GM23338 (cell line): ENCODE results near the gene ADAM8. TPM values are rescaled to one million over a fixed set of nuclear protein-coding genes. Genes with fewer than 3 reads are reported as not detected.

Source experiments
- ATAC-seq: fragments of 200-7000 bp; cut with Tn5 transposase; 3 replicates; pipeline ENCODE4 v1.9.1; 2020
- DNase-seq: peaks from one replicate; pipeline ENCODE4 v3.0.0-alpha.2; 2015; ENCODE audit warnings: low spot score
- H2AFZ ChIP-seq: fragments of 200-600 bp; sonication (generic); 2 replicates; pipeline ENCODE4 v1.8.0; 2016; ENCODE audit warnings: antibody characterized with exemption, mild to moderate bottlenecking, moderate library complexity
- H3F3A ChIP-seq: fragments of 200-600 bp; sonication (generic); replicated peaks from 2 replicates; pipeline ENCODE4 v1.8.0; 2017; ENCODE audit warnings: antibody characterized with exemption, mixed run types, low read depth
- H3K27ac ChIP-seq: fragments of 200-600 bp; sonication (generic); 2 replicates; pipeline ENCODE4 v1.6.1; 2016; ENCODE audit warnings: low read depth
- H3K27me3 ChIP-seq: fragments of 200-600 bp; sonication (generic); 2 replicates; pipeline ENCODE4 v1.8.0; 2016; ENCODE audit warnings: mild to moderate bottlenecking, mixed run types, moderate library complexity; ENCODE audit not compliant: insufficient read depth
- H3K36me3 ChIP-seq: fragments of 200-600 bp; sonication (generic); 2 replicates; pipeline ENCODE4 v1.8.0; 2016; ENCODE audit warnings: mild to moderate bottlenecking; ENCODE audit not compliant: insufficient read depth
- H3K4me1 ChIP-seq: fragments of 200-600 bp; sonication (generic); 2 replicates; pipeline ENCODE4 v1.8.0; 2016; ENCODE audit warnings: mild to moderate bottlenecking, moderate library complexity; ENCODE audit not compliant: insufficient read depth
- H3K4me2 ChIP-seq: fragments of 200-600 bp; sonication (generic); 2 replicates; pipeline ENCODE4 v1.7.1; 2017; ENCODE audit warnings: mixed run types
- H3K4me3 ChIP-seq: fragments of 200-600 bp; sonication (generic); 2 replicates; pipeline ENCODE4 v1.6.1; 2016; ENCODE audit warnings: mixed run types
- H3K79me2 ChIP-seq: fragments of 200-600 bp; sonication (generic); replicated peaks from 2 replicates; pipeline ENCODE4 v1.8.0; 2017; ENCODE audit warnings: mild to moderate bottlenecking; ENCODE audit not compliant: insufficient read depth
- H3K9me2 ChIP-seq: fragments of 200-600 bp; sonication (generic); 2 replicates; pipeline ENCODE4 v1.8.0; 2017; ENCODE audit not compliant: insufficient read depth
- H4K20me1 ChIP-seq: fragments of 200-600 bp; sonication (generic); replicated peaks from 2 replicates; pipeline ENCODE4 v1.8.0; 2017; ENCODE audit warnings: mild to moderate bottlenecking; ENCODE audit not compliant: insufficient read depth
- H3K27ac Mint-ChIP-seq: 2 replicates; pipeline ENCODE4 v1.8.0; 2020; ENCODE audit warnings: inconsistent platforms, mild to moderate bottlenecking, moderate library complexity, mixed read lengths
- H3K27me3 Mint-ChIP-seq: 3 replicates; pipeline ENCODE4 v1.8.0; 2022; ENCODE audit warnings: low read depth, mild to moderate bottlenecking, moderate library complexity, mixed read lengths, inconsistent platforms; ENCODE audit not compliant: insufficient read depth, poor library complexity
- H3K36me3 Mint-ChIP-seq: 3 replicates; pipeline ENCODE4 v1.8.0; 2021; ENCODE audit warnings: low read depth, mild to moderate bottlenecking, inconsistent platforms, moderate library complexity, mixed read lengths
- H3K4me1 Mint-ChIP-seq: 3 replicates; pipeline ENCODE4 v1.8.0; 2020; ENCODE audit warnings: mild to moderate bottlenecking, inconsistent platforms, mixed read lengths
- H3K4me3 Mint-ChIP-seq: 3 replicates; pipeline ENCODE4 v1.8.0; 2021; ENCODE audit warnings: moderate library complexity, mild to moderate bottlenecking, inconsistent platforms, mixed read lengths
- H3K9me3 Mint-ChIP-seq: 3 replicates; pipeline ENCODE4 v1.8.0; 2020; ENCODE audit warnings: moderate library complexity, mild to moderate bottlenecking, inconsistent platforms, mixed read lengths
- CREB1 ChIP-seq: fragments of 250-450 bp; sonication (Bioruptor Pico); IDR thresholded peaks from 2 replicates; pipeline ENCODE4 v1.5.0; 2020; ENCODE audit warnings: low read depth, mild to moderate bottlenecking, moderate library complexity
- EZH2 ChIP-seq: fragments of 200-600 bp; sonication (generic); IDR thresholded peaks from one replicate; pipeline ENCODE4 v1.8.0; 2017; ENCODE audit warnings: antibody characterized with exemption, mild to moderate bottlenecking, low read depth; ENCODE audit not compliant: unreplicated experiment
- EZH2phosphoT487 ChIP-seq: fragments of 200-600 bp; sonication (generic); IDR thresholded peaks from one replicate; pipeline ENCODE4 v1.8.1; 2018; ENCODE audit warnings: antibody characterized with exemption; ENCODE audit not compliant: unreplicated experiment
- JUNB ChIP-seq: IDR thresholded peaks from one replicate; pipeline ENCODE4 v1.6.1; 2016; ENCODE audit warnings: antibody characterized with exemption; ENCODE audit not compliant: unreplicated experiment
- NANOG ChIP-seq: IDR thresholded peaks from 2 replicates; pipeline ENCODE4 v1.6.1; 2016; ENCODE audit warnings: antibody characterized with exemption, borderline replicate concordance
- POLR2AphosphoS5 ChIP-seq: IDR thresholded peaks from 2 replicates; pipeline ENCODE4 v1.6.1; 2016; ENCODE audit warnings: antibody characterized with exemption, low read depth
- STAT1 ChIP-seq: IDR thresholded peaks from one replicate; pipeline ENCODE4 v1.6.1; 2016; ENCODE audit warnings: antibody characterized with exemption; ENCODE audit not compliant: unreplicated experiment
- ZNF114 ChIP-seq: fragments of 250-450 bp; sonication (Bioruptor Pico); IDR thresholded peaks from 2 replicates; pipeline ENCODE4 v1.5.0; 2020; ENCODE audit warnings: mild to moderate bottlenecking, moderate library complexity
- ZNF331 ChIP-seq: fragments of 250-450 bp; sonication (Bioruptor Pico); IDR thresholded peaks from 2 replicates; pipeline ENCODE4 v1.5.0; 2020; ENCODE audit warnings: low read depth, mild to moderate bottlenecking, moderate library complexity
- polyA plus RNA-seq: library from polyadenylated mRNA; unstranded; fragments of >200 nt; fragmentation: Nextera tagmentation; extraction: Ambion mirVana; gene quantifications from 2 replicates; pipeline ENCODE4 v1.2.1, GENCODE V29; 2016
- total RNA-seq: library from RNA; depleted of rRNA; stranded (reverse); fragments of >200 nt; shearing (Covaris generic); gene quantifications from 2 replicates; pipeline ENCODE4 v1.2.3, GENCODE V29; 2014
- TF ChIP-seq, protein P1 (sequence below): fragments of 250-450 bp; sonication (Bioruptor Pico); IDR thresholded peaks from 2 replicates; pipeline ENCODE4 v1.5.0; 2020; ENCODE audit warnings: mild to moderate bottlenecking, moderate library complexity
- TF ChIP-seq, protein P2 (sequence below), 2 experiments: fragments of 200-600 bp in 1 of 2; sonication (generic) in 1 of 2; conservative IDR thresholded peaks; 2 replicates each; pipeline versions ENCODE4 v1.5.1 to v1.6.1; 2016 to 2017; ENCODE audit warnings: antibody characterized with exemption in 2 of 2, low read depth in 2 of 2, mild to moderate bottlenecking in 2 of 2, moderate library complexity in 1 of 2
- TF ChIP-seq, protein P3 (sequence below): IDR thresholded peaks from 2 replicates; pipeline ENCODE4 v1.6.1; 2016; ENCODE audit warnings: antibody characterized with exemption
- TF ChIP-seq, protein P4 (sequence below): IDR thresholded peaks from one replicate; pipeline ENCODE4 v1.6.1; 2018; ENCODE audit warnings: antibody characterized with exemption; ENCODE audit not compliant: unreplicated experiment

Gene ADAM8
- total and polyA plus RNA-seq, 2 experiments from 2014 or later, result 1.9 to 5.5 TPM

DNA sequence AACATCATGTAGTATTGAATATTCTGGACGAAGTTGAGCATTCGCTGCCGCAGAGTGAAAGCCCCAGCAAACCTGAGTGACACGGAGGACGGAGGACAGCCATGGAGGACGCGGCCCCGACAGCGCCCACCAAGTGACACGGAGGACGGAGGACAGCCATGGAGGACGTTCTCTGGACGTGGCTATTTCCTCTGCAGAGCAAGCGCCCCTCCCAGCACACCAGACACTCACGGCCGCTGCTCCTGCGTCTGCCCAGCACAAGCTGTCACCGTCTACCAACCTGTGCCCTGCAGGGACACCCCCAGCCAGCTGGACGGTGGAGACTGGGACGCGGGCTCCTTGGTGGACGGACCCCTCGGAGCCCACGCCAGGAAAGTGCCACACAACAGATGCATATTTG lies 7.3 kb upstream of the ADAM8 start:
- Mint-ChIP-seq H3K36me3 (peaks cover 54% of the 10 kb centered on the region), H3K4me1 (no peaks in the 10 kb centered on the region), H3K27me3 (peaks cover 6% of the 10 kb centered on the region), H3K4me3 (no peak overlapping the region), H3K27ac (no peak overlapping the region), H3K9me3 (no peaks in the 10 kb centered on the region)
- H3K36me3 ChIP-seq, result peaks cover 19% of the 10 kb centered on the region; the same call in 1 of the 2 replicates
- no peak overlapping the region for H2AFZ ChIP-seq
- no peak overlapping the region for H3K4me2 ChIP-seq
- DNase-seq (no peak), ATAC-seq (no peak)
- TF ChIP-seq, protein P1, sequence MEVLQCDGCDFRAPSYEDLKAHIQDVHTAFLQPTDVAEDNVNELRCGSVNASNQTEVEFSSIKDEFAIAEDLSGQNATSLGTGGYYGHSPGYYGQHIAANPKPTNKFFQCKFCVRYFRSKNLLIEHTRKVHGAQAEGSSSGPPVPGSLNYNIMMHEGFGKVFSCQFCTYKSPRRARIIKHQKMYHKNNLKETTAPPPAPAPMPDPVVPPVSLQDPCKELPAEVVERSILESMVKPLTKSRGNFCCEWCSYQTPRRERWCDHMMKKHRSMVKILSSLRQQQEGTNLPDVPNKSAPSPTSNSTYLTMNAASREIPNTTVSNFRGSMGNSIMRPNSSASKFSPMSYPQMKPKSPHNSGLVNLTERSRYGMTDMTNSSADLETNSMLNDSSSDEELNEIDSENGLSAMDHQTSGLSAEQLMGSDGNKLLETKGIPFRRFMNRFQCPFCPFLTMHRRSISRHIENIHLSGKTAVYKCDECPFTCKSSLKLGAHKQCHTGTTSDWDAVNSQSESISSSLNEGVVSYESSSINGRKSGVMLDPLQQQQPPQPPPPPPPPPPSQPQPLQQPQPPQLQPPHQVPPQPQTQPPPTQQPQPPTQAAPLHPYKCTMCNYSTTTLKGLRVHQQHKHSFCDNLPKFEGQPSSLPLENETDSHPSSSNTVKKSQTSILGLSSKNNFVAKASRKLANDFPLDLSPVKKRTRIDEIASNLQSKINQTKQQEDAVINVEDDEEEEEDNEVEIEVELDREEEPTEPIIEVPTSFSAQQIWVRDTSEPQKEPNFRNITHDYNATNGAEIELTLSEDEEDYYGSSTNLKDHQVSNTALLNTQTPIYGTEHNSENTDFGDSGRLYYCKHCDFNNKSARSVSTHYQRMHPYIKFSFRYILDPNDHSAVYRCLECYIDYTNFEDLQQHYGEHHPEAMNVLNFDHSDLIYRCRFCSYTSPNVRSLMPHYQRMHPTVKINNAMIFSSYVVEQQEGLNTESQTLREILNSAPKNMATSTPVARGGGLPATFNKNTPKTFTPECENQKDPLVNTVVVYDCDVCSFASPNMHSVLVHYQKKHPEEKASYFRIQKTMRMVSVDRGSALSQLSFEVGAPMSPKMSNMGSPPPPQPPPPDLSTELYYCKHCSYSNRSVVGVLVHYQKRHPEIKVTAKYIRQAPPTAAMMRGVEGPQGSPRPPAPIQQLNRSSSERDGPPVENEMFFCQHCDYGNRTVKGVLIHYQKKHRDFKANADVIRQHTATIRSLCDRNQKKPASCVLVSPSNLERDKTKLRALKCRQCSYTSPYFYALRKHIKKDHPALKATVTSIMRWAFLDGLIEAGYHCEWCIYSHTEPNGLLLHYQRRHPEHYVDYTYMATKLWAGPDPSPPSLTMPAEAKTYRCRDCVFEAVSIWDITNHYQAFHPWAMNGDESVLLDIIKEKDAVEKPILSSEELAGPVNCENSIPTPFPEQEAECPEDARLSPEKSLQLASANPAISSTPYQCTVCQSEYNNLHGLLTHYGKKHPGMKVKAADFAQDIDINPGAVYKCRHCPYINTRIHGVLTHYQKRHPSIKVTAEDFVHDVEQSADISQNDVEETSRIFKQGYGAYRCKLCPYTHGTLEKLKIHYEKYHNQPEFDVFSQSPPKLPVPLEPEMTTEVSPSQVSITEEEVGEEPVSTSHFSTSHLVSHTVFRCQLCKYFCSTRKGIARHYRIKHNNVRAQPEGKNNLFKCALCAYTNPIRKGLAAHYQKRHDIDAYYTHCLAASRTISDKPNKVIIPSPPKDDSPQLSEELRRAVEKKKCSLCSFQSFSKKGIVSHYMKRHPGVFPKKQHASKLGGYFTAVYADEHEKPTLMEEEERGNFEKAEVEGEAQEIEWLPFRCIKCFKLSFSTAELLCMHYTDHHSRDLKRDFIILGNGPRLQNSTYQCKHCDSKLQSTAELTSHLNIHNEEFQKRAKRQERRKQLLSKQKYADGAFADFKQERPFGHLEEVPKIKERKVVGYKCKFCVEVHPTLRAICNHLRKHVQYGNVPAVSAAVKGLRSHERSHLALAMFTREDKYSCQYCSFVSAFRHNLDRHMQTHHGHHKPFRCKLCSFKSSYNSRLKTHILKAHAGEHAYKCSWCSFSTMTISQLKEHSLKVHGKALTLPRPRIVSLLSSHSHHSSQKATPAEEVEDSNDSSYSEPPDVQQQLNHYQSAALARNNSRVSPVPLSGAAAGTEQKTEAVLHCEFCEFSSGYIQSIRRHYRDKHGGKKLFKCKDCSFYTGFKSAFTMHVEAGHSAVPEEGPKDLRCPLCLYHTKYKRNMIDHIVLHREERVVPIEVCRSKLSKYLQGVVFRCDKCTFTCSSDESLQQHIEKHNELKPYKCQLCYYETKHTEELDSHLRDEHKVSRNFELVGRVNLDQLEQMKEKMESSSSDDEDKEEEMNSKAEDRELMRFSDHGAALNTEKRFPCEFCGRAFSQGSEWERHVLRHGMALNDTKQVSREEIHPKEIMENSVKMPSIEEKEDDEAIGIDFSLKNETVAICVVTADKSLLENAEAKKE, result no peak
- TF ChIP-seq CREB1, result no peak
- no peak for TF ChIP-seq NANOG
- no peak for TF ChIP-seq ZNF331 (CRISPR knock-in tag)
- no peak for TF ChIP-seq JUNB
- TF ChIP-seq, protein P2, sequence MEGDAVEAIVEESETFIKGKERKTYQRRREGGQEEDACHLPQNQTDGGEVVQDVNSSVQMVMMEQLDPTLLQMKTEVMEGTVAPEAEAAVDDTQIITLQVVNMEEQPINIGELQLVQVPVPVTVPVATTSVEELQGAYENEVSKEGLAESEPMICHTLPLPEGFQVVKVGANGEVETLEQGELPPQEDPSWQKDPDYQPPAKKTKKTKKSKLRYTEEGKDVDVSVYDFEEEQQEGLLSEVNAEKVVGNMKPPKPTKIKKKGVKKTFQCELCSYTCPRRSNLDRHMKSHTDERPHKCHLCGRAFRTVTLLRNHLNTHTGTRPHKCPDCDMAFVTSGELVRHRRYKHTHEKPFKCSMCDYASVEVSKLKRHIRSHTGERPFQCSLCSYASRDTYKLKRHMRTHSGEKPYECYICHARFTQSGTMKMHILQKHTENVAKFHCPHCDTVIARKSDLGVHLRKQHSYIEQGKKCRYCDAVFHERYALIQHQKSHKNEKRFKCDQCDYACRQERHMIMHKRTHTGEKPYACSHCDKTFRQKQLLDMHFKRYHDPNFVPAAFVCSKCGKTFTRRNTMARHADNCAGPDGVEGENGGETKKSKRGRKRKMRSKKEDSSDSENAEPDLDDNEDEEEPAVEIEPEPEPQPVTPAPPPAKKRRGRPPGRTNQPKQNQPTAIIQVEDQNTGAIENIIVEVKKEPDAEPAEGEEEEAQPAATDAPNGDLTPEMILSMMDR (conservative IDR thresholded peaks at IDR 0.05; ENCODE audit: low read depth in 2 of 2), result no peak
- TF ChIP-seq, protein P3, sequence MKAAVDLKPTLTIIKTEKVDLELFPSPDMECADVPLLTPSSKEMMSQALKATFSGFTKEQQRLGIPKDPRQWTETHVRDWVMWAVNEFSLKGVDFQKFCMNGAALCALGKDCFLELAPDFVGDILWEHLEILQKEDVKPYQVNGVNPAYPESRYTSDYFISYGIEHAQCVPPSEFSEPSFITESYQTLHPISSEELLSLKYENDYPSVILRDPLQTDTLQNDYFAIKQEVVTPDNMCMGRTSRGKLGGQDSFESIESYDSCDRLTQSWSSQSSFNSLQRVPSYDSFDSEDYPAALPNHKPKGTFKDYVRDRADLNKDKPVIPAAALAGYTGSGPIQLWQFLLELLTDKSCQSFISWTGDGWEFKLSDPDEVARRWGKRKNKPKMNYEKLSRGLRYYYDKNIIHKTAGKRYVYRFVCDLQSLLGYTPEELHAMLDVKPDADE, result no peak
- TF ChIP-seq ZNF114 (CRISPR knock-in tag), result no peak
- no peak for TF ChIP-seq STAT1
- no peak for TF ChIP-seq POLR2AphosphoS5
- TF ChIP-seq EZH2phosphoT487, result no peak
- TF ChIP-seq, protein P4, sequence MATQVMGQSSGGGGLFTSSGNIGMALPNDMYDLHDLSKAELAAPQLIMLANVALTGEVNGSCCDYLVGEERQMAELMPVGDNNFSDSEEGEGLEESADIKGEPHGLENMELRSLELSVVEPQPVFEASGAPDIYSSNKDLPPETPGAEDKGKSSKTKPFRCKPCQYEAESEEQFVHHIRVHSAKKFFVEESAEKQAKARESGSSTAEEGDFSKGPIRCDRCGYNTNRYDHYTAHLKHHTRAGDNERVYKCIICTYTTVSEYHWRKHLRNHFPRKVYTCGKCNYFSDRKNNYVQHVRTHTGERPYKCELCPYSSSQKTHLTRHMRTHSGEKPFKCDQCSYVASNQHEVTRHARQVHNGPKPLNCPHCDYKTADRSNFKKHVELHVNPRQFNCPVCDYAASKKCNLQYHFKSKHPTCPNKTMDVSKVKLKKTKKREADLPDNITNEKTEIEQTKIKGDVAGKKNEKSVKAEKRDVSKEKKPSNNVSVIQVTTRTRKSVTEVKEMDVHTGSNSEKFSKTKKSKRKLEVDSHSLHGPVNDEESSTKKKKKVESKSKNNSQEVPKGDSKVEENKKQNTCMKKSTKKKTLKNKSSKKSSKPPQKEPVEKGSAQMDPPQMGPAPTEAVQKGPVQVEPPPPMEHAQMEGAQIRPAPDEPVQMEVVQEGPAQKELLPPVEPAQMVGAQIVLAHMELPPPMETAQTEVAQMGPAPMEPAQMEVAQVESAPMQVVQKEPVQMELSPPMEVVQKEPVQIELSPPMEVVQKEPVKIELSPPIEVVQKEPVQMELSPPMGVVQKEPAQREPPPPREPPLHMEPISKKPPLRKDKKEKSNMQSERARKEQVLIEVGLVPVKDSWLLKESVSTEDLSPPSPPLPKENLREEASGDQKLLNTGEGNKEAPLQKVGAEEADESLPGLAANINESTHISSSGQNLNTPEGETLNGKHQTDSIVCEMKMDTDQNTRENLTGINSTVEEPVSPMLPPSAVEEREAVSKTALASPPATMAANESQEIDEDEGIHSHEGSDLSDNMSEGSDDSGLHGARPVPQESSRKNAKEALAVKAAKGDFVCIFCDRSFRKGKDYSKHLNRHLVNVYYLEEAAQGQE, result no peak
- no peak for TF ChIP-seq EZH2
- H3K27ac ChIP-seq, result no peak overlapping the region
- H3K9me2 ChIP-seq, result no peaks in the 10 kb centered on the region
- 0 out of 2 replicates have a peak, but pooled peaks cover 6% of the 10 kb centered on the region for H3F3A ChIP-seq
- H3K4me3 ChIP-seq, result no peak overlapping the region
- no peaks in the 10 kb centered on the region; the same call in 1 of the 2 replicates for H4K20me1 ChIP-seq
- no peaks in the 10 kb centered on the region for H3K4me1 ChIP-seq
- H3K27me3 ChIP-seq, result no peaks in the 10 kb centered on the region
- H3K79me2 ChIP-seq, result no peaks in the 10 kb centered on the region
